ENCODE data around the gene SLC1A1.

DNA sequence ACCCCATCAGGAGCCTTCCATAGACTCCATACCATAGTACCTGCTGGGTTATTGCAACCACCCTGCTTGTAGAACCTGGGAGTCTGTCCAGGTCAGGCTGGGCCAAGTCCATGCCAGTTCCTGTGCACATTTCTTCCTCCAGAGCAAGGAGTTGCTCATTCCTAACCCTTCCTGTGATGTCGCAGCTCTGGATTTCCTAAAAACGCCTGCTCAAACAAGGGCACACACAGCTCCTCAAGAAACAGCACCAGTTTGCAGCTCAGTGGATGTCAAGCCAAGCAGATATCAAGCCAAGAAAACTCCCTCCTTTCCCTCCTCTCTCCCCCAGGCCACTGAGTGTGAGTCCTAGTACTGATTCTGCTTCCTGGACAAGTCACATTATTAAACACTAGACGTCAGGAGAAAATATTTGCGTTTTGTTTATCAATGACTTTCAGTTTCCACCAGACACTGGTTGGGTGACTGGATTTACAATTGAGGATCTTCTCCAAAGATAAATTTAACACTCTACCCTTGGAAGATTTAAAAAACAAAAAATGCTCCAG lies 59.6 kb downstream of the SLC1A1 start:
- no peak for TF ChIP-seq EZH2phosphoT487 (IDR thresholded peaks at IDR 0.05; ENCODE audit: unreplicated experiment)
- TF ChIP-seq, protein P1, sequence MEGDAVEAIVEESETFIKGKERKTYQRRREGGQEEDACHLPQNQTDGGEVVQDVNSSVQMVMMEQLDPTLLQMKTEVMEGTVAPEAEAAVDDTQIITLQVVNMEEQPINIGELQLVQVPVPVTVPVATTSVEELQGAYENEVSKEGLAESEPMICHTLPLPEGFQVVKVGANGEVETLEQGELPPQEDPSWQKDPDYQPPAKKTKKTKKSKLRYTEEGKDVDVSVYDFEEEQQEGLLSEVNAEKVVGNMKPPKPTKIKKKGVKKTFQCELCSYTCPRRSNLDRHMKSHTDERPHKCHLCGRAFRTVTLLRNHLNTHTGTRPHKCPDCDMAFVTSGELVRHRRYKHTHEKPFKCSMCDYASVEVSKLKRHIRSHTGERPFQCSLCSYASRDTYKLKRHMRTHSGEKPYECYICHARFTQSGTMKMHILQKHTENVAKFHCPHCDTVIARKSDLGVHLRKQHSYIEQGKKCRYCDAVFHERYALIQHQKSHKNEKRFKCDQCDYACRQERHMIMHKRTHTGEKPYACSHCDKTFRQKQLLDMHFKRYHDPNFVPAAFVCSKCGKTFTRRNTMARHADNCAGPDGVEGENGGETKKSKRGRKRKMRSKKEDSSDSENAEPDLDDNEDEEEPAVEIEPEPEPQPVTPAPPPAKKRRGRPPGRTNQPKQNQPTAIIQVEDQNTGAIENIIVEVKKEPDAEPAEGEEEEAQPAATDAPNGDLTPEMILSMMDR (conservative IDR thresholded peaks at IDR 0.05; ENCODE audit: low read depth in 2 of 2): no peak
- no peak for TF ChIP-seq POLR2AphosphoS5 (IDR thresholded peaks at IDR 0.05; ENCODE audit: low read depth)
- TF ChIP-seq STAT1 (IDR thresholded peaks at IDR 0.05; ENCODE audit: unreplicated experiment): no peak
- TF ChIP-seq EZH2 (IDR thresholded peaks at IDR 0.05; ENCODE audit: low read depth, unreplicated experiment): no peak
- TF ChIP-seq, protein P2, sequence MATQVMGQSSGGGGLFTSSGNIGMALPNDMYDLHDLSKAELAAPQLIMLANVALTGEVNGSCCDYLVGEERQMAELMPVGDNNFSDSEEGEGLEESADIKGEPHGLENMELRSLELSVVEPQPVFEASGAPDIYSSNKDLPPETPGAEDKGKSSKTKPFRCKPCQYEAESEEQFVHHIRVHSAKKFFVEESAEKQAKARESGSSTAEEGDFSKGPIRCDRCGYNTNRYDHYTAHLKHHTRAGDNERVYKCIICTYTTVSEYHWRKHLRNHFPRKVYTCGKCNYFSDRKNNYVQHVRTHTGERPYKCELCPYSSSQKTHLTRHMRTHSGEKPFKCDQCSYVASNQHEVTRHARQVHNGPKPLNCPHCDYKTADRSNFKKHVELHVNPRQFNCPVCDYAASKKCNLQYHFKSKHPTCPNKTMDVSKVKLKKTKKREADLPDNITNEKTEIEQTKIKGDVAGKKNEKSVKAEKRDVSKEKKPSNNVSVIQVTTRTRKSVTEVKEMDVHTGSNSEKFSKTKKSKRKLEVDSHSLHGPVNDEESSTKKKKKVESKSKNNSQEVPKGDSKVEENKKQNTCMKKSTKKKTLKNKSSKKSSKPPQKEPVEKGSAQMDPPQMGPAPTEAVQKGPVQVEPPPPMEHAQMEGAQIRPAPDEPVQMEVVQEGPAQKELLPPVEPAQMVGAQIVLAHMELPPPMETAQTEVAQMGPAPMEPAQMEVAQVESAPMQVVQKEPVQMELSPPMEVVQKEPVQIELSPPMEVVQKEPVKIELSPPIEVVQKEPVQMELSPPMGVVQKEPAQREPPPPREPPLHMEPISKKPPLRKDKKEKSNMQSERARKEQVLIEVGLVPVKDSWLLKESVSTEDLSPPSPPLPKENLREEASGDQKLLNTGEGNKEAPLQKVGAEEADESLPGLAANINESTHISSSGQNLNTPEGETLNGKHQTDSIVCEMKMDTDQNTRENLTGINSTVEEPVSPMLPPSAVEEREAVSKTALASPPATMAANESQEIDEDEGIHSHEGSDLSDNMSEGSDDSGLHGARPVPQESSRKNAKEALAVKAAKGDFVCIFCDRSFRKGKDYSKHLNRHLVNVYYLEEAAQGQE (IDR thresholded peaks at IDR 0.05; ENCODE audit: unreplicated experiment): no peak
- no peak for TF ChIP-seq JUNB (IDR thresholded peaks at IDR 0.05; ENCODE audit: unreplicated experiment)
- no peak for TF ChIP-seq ZNF331 (CRISPR knock-in tag; IDR thresholded peaks at IDR 0.05; ENCODE audit: low read depth)
